ENCODE data around the gene CAMK2A.

Gene CAMK2A

GRCh38 chr5:150214289-150214688, 75.3 kb downstream of the CAMK2A start:
- no peak for DNase-seq (ENCODE audit: low read depth in 1 of 2, low spot score in 1 of 2)

GRCh38 chr5:150213530-150213929, 76.0 kb downstream of the CAMK2A start:
- no peak for DNase-seq (ENCODE audit: low read depth in 1 of 2, low spot score in 1 of 2)

- no peak for DNase-seq (ENCODE audit: low read depth in 1 of 2, low spot score in 1 of 2)
These were observed 78.2 kb downstream of the CAMK2A start for GRCh38 chr5:150211156-150212030.

- DNase-seq (ENCODE audit: low read depth in 1 of 2, low spot score in 1 of 2) = no peak
These were observed 78.9 kb downstream of the CAMK2A start for GRCh38 chr5:150210644-150211043.

GRCh38 chr5:150209099-150209635, 80.4 kb downstream of the CAMK2A start:
- DNase-seq (ENCODE audit: low read depth in 1 of 2, low spot score in 1 of 2) = no peak

- DNase-seq (ENCODE audit: low read depth in 1 of 2, low spot score in 1 of 2) = no peak
These were observed 81.1 kb downstream of the CAMK2A start for GRCh38 chr5:150208187-150209098.

- no peak for DNase-seq (ENCODE audit: low read depth in 1 of 2, low spot score in 1 of 2)
These were observed 82.8 kb downstream of the CAMK2A start for GRCh38 chr5:150206779-150207115.

GRCh38 chr5:150206098-150206778, 83.3 kb downstream of the CAMK2A start:
- no peak for DNase-seq (ENCODE audit: low read depth in 1 of 2, low spot score in 1 of 2)

GRCh38 chr5:150204590-150204960, 85.0 kb downstream of the CAMK2A start:
- no peak for DNase-seq (ENCODE audit: low read depth in 1 of 2, low spot score in 1 of 2)

- no peak for DNase-seq (ENCODE audit: low read depth in 1 of 2, low spot score in 1 of 2)
These were observed 85.6 kb downstream of the CAMK2A start for GRCh38 chr5:150203832-150204589.

GRCh38 chr5:150202501-150202900, 87.1 kb downstream of the CAMK2A start:
- no peak for DNase-seq (ENCODE audit: low read depth in 1 of 2, low spot score in 1 of 2)

- no peak for DNase-seq (ENCODE audit: low read depth in 1 of 2, low spot score in 1 of 2)
These were observed 92.1 kb downstream of the CAMK2A start for GRCh38 chr5:150197476-150197875.

GRCh38 chr5:150196986-150197385, 92.6 kb downstream of the CAMK2A start:
- DNase-seq (ENCODE audit: low read depth in 1 of 2, low spot score in 1 of 2) = no peak

GRCh38 chr5:150196514-150196913, 93.1 kb downstream of the CAMK2A start:
- DNase-seq (ENCODE audit: low read depth in 1 of 2, low spot score in 1 of 2) = no peak

GRCh38 chr5:150195736-150196485, 93.7 kb downstream of the CAMK2A start:
- DNase-seq (ENCODE audit: low read depth in 1 of 2, low spot score in 1 of 2) = no peak

GRCh38 chr5:150192462-150192861, 97.1 kb downstream of the CAMK2A start:
- DNase-seq (ENCODE audit: low read depth in 1 of 2, low spot score in 1 of 2) = no peak

GRCh38 chr5:150190987-150191386, 98.6 kb downstream of the CAMK2A start:
- DNase-seq (ENCODE audit: low read depth in 1 of 2, low spot score in 1 of 2) = no peak

GRCh38 chr5:150190503-150190979, 99.0 kb downstream of the CAMK2A start:
- DNase-seq (ENCODE audit: low read depth in 1 of 2, low spot score in 1 of 2) = no peak

- no peak for DNase-seq (ENCODE audit: low read depth in 1 of 2, low spot score in 1 of 2)
These were observed 99.7 kb downstream of the CAMK2A start, which contains the start of gene SLC6A7 for GRCh38 chr5:150189728-150190502. SLC6A7 (plus strand) TSS chr5:150190062; CDS start chr5:150190328, 266 bp downstream.

All from stimulated activated CD4-positive, alpha-beta T cell treated with anti-CD3 and anti-CD28 coated beads, Interleukin-15, amount 100 ng/mL, for 1 hour (primary cell).